NCI-H82 treated with DMSO at 0.1 percent for 48 hours (cell line): ENCODE data around the gene CYP27B1.
"Not testable (repeated sequence)": the region's sequence is repeated elsewhere in the genome, so short reads cannot be mapped to it uniquely, and the experiment has no call there.

Source experiments
- DNase-seq: peaks from one replicate; lab custom pipeline; 2025; ENCODE audit not compliant: unreplicated experiment; lab: John Stamatoyannopoulos, UW

CYP27B1 gene

DNA sequence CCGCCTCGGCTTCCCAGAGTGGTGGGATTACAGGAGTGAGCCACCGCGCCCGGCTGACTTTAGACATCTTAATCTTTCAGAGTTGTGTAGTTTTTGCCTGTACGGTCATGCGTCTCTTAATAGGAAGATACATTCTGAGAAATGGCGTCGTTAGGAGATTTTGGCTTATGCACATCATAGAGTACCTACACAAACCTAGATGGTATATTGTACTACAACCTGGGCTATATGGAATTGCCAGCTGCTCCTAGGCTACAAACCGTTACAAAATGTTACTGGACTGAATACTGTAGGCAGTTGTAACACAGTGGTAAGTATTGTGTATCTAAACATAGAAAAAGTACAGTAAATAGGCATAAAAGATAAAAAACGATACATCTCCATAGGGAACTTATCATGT lies 17.0 kb upstream of the CYP27B1 start:
- DNase-seq, result no peak

DNA sequence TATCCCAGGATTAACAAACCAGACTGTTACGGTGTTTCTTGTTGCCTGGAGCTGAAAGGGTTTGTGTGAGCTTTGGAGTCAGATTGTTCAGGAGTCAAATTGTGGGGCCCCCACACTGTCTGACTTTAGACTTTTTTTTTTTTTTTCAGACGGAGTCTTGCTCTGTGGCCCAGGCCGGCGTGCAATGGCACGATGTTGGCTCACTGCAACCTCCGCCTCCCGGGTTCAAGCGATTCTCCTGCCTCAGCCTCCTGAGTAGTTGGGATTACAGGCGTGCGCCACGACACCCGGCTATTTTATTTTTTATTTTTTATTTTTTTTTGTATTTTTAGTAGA lies 16.6 kb upstream of the CYP27B1 start:
- DNase-seq, result no peak

DNA sequence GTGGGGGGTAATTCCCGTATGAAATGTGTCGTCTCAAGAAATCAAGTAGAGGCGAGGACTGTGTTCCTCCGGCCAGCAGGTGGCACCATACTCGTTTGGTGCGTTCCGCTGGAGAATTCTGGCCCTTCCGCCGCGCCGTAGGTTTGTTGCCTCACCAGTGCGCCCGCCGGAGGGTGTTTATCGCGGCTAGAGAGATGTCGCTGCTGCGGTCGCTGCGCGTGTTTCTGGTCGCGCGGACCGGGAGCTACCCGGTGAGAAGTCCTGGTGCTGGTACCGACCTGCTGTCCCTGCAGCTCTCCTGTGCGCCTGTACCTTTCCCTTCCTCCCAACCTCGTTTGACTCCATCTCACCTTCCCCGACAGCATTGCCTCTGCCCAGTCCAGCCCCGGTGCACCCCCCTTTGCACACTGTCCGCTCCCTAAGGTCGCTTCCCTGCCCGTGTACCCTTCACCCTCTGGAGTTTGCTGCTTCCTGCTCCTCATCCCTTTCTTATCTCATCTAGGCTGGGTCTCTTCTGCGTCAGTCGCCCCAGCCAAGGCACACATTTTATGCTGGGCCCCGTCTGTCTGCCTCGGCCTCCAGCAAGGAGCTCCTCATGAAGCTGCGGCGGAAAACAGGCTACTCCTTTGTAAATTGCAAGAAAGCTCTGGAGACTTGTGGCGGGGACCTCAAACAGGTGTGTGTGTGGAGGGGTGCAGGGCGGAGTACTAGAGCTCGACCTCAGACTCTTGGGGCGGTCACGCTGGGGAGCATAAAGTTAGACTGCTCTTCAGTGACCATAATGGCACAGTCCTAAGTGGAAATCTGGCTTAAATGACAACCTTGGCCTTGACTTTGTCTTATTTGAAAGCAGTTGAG lies 16.0 kb upstream of the CYP27B1 start, which contains the start of gene TSFM:
Gene TSFM (plus strand): TSS at position 180 of the 858 bp plus-strand sequence. CDS start 15 bp downstream, at position 195.
- DNase-seq, result peak; percentile 79

DNA sequence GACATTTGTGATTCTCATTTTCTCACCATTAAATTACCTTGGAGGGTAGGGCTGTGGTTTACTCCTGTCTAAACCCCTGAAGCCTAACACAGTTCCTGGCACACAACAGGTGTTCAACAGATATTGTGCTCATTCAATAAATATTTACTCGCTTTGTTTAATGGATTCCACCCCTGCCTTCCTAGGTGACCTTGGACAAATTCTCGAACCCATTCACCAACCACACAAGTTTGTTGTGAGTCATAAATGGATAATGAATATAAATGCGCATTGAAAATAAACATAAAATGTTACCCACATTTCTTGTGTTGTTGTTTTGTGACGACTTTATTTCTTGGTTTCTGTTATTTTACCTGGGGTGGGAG lies 15.3 kb upstream of the CYP27B1 start:
- DNase-seq, result no peak

DNA sequence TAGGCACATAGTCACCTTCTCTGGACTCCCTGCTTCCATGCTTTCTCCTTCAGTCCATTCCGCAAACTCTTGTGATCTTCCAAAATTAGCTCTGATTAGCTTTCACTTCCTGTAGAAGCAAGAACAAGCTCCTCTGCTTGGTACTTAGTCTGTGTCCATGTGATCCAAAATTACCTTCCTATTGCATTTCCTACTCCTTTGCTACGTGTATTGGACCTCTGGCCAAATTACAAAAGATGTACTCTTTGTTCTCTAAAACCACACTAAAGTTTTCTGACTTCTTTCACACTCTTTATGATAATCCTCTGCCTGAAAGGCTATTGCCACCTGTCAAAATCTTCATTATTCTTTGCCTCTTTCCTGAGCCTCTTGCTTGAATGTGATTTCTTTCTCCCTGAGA lies 14.9 kb upstream of the CYP27B1 start:
- DNase-seq, result no peak

DNA sequence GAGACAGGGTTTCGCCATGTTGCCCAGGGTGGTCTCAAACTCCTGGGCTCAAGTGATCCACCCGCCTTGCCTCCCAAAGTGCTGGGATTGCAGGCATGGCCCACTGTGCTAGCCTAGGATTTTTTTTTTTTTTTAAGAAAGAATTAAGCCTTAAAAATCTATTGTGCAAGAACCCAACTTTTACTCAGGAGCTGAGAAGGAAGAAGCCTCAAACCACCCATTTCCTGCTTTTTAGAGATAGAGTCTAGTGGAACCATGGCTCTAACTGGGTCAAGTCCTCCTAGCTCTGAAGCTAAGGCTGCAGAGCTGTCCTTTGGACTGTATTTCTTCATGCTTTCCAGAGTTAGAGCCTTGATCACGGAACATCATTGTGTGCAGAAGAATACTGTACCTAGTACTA lies 14.4 kb upstream of the CYP27B1 start:
- no peak for DNase-seq

DNA sequence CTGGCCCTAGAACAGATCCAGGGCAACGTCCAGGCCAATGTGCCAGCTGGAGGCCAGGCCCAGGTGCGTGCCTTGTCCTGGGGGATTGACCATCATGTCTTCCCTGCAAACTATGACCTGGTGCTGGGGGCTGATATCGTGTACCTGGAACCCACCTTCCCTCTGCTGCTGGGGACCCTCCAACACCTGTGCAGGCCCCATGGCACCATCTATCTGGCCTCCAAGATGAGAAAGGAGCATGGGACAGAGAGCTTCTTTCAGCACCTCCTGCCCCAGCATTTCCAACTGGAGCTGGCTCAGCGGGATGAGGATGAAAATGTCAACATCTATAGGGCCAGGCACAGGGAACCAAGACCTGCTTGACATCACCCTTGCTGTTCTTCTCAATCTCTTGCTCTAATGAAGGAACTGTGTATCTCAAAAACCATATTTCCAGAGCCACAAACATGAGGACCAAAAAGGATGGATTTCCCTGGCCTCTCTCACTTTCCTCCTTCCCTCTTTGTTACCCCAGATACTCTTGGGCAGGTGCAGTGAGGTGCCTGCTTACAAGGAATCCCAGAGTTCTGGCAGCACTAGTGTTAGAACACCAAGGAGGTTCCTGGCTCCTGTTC lies 13.5 kb upstream of the CYP27B1 start:
- DNase-seq, result no peak

DNA sequence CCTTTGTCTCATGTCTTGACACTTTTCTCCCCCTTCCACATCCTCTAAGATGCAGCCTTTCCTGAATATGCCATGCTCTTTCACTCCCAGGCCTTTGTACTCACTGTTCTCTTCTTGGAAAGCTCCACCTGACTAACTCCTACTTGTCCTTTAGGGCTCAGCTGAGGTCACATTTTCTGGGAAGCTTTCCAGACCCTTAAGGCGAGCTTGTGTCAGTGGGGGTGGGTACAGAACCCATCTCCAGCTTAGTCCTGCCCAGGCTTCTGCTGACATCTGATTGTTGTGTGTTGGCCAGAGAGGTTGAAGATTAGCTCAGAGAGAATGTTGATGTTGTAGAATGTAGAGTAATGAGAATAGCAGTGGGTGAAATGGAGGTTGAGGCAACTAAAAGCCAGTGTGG lies 12.9 kb upstream of the CYP27B1 start:
- DNase-seq, result no peak

DNA sequence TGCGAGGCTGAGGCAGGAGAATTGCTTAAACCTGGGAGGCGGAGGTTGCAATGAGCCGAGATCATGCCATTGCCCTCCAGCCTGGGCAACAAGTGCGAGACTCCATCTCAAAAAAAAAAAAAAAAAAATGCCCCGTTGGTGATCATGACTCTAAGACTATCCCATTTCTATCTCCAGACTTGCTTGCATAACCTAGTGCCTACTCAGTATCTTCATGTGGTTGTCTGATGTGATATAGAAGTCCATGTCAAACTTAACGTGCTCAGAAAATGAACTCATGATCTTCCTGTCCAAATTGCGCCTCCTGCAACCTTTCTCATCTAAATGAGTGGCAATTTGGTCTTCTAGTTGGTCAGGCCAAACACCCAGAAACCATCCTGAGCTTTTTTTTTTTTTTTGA lies 11.0 kb upstream of the CYP27B1 start:
- DNase-seq, result no peak

DNA sequence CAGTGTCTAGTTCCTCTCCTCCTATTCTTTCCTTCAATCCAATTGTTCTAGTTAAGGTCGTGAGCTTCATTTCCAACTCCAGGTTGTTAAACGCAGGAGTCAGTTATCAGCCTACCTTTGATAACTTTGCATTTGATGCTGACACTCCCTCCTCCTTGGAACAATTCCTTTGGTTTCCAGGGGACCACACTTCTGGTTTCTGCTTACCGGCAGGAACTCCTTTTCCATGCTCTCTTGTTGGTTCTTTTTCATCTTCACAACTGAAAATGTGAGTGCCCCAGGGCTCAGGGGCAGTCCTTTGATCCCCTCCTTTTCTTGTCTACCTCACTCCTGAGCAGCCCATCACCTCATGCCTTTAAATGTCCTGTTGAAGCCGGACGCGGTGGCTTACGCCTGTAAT lies 10.5 kb upstream of the CYP27B1 start:
- no peak for DNase-seq

DNA sequence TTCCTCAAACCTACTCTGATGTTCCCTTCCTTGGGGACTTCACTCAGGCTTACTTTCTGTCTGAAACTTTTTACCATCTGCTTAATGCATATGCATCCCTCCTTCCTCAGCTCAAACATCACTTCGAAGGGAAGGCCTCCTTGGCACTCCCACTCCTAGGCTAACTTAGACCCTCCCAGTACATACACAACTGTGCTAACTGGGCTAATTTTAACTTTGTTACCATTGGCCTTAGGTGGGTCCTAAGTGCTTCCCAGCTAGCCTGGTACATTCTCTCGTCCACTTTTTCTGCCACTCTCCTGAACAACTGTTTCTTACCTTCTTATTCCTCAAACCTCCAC lies 9.3 kb upstream of the CYP27B1 start:
- DNase-seq, result no peak

DNA sequence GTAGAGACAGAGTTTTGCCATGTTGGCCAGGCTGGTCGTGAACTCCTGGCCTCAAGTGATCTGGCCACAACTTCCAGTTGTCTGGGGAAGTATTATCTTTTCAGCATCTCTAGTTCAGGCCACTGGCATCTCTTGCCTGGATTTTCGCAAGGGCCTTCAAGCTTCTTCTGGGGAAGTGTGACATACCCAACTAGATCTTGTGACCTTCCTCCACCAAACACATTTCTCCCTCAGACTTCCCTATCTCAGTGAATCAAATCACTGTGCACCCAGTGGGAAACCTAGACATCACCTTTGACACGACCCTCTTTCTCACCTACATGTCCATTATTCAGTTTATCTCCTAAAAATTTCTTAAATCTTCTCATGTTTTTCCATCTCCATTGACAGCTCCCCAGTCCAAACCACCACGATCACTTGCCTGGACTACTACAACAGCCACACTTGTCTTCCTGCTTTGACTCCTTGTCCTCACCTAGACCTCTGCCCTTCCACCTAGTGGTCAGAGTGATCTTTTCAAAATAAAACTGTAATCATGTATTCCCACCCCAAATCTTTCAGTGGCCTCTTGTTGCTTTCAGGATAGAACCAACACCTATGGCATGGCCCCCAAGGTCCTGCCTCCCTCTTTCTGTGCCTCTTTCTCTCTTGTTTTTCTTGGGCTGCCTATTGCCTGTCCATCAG lies 8.8 kb upstream of the CYP27B1 start:
- DNase-seq, result no peak

DNA sequence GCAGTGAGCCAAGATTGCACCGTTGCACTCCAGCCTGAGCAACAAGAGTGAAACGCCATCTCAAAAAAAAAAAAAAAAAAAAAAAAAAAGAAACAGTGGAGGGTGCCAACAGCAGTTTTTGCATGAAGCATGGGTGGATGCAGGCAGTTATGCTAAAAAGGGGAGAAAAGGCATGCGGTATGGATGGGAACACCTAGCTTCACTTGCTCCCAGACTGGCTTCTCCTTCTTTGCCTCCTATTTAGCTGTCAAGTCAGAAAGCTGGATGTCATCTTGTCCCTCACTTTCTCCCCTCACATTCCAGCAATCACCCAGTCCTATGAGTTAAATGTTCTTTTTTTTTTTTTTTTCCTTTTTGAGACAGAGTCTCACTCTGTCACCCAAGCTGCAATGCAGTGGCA lies 8.2 kb upstream of the CYP27B1 start:
- DNase-seq, result no peak

DNA sequence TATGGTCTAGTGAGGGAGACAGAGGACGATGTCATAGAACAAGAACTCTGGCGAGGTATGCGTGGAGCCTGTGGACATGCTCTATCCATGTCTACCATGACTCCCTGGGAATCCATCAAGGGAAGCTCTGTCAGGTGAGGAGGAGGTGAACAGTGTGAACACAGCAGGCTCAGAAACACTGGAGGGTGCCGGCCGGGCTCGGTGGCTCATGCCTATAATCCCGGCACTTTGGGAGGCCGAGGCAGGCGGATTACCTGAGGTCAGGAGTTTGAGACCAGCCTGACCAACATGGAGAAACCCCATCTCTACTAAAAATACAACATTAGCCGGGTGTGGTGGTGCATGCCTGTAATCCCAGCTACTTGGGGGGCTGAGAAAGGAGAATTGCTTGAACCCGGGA lies 7.8 kb upstream of the CYP27B1 start:
- not testable (repeated sequence) for DNase-seq

DNA sequence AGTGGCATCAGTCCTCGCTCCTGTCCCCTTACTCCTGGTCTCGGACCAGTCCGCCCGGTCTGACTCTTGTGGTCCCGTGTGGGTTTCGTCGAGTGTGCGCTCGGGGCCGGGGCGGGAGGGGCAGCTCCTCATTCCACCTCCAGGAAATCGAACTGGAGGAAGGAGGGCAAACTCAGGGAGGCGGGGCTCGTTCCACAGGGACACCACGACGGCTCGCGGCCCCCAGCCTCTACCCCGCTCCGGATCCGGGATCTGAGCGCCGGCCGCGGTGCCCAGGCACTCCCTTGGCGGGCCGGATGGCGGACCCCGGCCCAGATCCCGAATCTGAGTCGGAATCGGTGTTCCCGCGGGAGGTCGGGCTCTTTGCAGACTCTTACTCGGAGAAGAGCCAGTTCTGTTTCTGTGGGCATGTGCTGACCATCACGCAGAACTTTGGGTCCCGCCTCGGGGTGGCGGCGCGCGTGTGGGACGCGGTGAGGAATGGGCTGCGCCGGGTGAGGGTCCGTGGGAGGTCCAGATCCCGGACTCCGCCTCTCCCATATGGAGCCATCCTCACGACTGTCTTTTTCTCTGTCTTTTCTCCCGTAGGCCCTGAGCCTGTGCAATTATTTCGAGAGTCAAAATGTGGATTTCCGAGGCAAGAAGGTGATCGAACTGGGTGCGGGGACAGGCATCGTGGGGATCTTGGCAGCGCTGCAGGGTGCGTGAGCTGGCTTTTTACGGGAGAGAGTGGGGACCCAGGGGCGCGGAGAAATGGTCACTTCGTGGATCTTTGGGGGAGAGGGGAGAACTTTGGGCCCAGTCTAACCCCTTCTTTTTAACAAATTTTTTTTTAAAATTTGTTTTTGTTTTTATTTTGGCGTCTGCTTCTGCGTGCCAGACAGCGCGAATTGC lies 5.8 kb upstream of the CYP27B1 start, which contains the start of gene EEF1AKMT3:
Gene EEF1AKMT3 (plus strand): TSS at position 186 of the 894 bp plus-strand sequence. CDS start 111 bp downstream, at position 297.
- DNase-seq, result peak; percentile 53

DNA sequence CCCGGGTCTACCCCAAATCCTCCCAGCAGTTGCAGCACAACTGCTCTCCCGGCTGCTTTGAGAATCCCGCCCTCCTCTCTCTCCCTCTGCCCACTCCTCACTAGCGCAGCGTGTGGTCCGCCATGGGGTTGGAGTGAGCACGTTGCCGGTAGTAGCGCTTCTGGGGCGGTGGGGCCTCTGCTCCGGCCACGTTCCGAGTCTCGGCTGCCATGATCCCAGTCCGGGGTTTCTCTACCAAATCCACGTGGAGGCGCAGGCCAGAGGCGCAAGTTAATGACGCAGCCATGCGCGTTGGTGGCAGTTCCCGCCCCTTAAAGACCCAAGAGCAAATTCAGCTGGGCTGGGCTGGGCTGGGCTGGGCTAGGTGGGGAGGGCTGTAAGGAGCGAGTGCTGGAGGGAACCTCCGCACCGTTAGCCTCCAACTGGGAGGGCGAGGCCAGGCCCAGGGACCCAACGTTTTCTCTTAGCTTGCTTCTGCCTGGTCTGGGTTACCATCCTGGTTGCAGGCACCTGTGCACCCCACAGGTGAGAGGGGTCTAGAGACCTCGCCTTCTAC lies 5.1 kb upstream of the CYP27B1 start, which contains the start of gene METTL1:
Gene METTL1 (minus strand): TSS at position 233 of the 556 bp plus-strand sequence. CDS start 22 bp downstream, at position 211.
- DNase-seq, result peak; percentile 86

DNA sequence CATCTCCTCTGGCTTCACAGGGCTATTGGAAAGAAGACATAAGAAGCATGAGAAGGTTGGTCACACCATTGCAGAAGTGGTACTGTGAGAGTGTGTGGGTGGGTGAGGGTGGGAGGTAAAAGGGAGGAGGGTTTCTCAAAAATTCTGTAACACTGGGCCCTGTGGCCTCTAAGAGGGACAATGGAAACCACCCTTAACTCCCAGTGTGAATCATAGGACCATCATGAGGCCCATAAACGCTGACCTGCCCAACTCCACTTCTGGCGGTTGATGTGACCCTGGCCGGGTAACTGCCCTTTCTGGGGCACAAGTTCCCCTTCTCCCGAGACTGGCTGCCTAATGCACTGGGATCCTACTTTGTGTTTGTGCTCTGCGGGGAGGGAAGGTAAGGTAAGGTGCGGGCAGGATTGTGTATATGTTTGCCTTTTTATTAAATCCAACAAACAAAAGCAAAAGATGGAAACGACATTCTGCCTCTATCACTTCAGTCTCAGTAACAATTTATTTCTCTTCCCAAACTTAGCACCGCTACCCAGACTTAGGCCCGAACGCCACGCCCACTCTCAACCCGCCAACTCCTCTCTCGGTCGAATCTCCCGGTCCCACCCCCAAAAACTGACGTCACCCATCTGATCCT lies 4.5 kb upstream of the CYP27B1 start:
- DNase-seq, result peak; percentile 92

DNA sequence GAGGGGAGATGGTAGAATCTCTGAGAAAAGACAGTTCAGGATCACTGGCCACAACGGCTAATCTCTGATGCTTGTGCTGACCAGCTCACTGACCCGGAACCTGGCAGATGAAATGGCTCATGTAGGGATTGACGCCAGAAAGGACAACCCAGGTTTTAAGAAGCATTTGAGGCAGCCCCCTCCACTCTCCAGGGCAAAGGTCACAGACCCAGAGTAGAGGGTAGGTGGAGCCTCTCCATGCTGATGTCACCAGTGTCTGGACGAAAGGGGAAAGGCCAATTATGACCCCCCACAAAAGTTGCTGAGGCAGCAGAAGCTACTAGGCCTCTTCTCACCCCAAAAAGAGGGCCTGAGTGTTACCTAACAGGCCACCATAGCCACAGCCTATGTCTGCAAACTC lies 3.9 kb upstream of the CYP27B1 start:
- no peak for DNase-seq

DNA sequence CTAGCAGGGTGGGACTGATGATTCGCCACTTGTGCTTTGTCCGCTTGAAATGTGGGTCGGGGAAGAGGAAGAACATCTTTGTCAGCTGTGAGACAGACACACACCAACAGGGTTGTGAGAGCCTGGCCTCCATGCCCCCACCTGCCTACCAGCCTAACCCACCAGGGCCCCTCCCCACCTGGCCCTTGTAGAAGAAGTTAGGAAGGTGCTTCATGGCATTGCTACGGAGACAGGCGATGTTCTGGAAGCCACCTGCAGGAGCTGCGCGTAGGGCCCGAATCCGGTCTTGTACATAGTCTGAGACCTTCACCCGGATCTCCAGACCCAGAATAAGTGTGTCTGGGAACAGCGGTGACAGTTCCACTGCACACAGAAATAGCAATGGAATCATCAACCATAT lies 2.7 kb upstream of the CYP27B1 start:
- DNase-seq, result no peak

DNA sequence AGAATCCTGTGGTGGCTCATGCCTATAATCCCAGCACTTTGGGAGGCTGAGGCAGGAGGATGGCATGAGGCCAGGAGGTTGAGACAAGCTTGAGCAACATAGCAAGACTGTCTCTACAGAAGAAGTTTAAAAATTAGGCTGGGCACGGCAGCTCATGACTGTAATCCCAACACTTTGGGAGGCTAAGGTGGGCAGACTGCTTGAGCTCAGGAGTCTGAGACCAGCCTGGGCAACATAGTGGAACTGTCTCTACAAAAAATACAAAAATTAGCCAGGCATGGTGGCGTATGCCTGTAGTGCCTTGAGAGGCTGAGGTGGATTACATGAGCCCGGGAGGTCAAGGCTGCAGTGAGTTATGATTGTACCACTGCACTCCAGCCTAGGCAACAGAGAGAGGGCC lies 998 bp upstream of the CYP27B1 start:
- DNase-seq, result no peak
